Testis (tissue), 3 donors: Measurements from ENCODE around the gene PLCB1. TPM values are rescaled to one million over a fixed set of nuclear protein-coding genes. Genes with fewer than 3 reads are reported as not detected.

ENCODE experiments used
- DNase-seq: peaks from one replicate; pipeline ENCODE4 v3.0.0-alpha.2; 2019
- H3K27ac ChIP-seq, 2 donors: fragments of 200-600 bp; sonication (generic); one replicate each; pipeline ENCODE4 v1.5.1; 2019
- H3K27me3 ChIP-seq: fragments of 200-600 bp; sonication (generic); one replicate; pipeline ENCODE4 v1.5.1; 2019
- H3K36me3 ChIP-seq: fragments of 200-600 bp; sonication (generic); one replicate; pipeline ENCODE4 v1.5.1; 2017; ENCODE audit warnings: low read depth; ENCODE audit errors: missing control alignments
- H3K4me1 ChIP-seq: fragments of 200-600 bp; sonication (generic); one replicate; pipeline ENCODE4 v1.5.1; 2019
- H3K4me3 ChIP-seq, 2 donors: fragments of 200-600 bp; sonication (generic); one replicate each; pipeline ENCODE4 v1.5.1; 2017 to 2019
- H3K9me3 ChIP-seq: fragments of 200-600 bp; sonication (generic); one replicate; pipeline ENCODE4 v1.5.1; 2017
- POLR2A ChIP-seq: fragments of 450-650 bp; IDR thresholded peaks from one replicate; pipeline ENCODE4 v1.6.1; 2017; ENCODE audit warnings: antibody characterized with exemption, mild to moderate bottlenecking, moderate library complexity
- WGBS, 2 donors: methylation state at CpG; one replicate each; pipeline ENCODE4 v1.1.5; 2018; 5-methylcytosine and 5-hydroxymethylcytosine counted together
- intact Hi-C: fragments of 100-400 bp; cut with DNase I; formaldehyde crosslinking; loops from one replicate; pipeline ENCODE4 v1.15.1; 2023; ENCODE audit warnings: low total_unique reads
- polyA plus RNA-seq: library from polyadenylated mRNA; stranded (reverse); fragments of 350-450 nt; fragmentation: Illumina TruSeq; extraction: RNeasy Lipid Tissue Mini Kit (QIAGEN cat#74804); gene quantifications from one replicate; pipeline ENCODE4 v1.2.3, GENCODE V29; 2014; ENCODE audit warnings: low read depth, low replicate concordance; ENCODE audit not compliant: insufficient read depth
- total RNA-seq, 2 donors: library from RNA; depleted of rRNA; stranded (reverse); fragments of >200 nt; gene quantifications; one replicate each; pipeline ENCODE4 v1.2.3, GENCODE V29; 2016
- TF ChIP-seq, protein P1 (sequence below), 3 experiments: fragments of 450-650 bp in 2 of 3; fragments of 200-600 bp in 1 of 3; sonication (generic) in 1 of 3; IDR thresholded peaks; one replicate each; pipeline ENCODE4 v1.5.1; 2016 to 2019; ENCODE audit warnings: antibody characterized with exemption in 3 of 3, mild to moderate bottlenecking in 2 of 3, moderate library complexity in 1 of 3

The PLCB1 gene
- total and polyA plus RNA-seq, 3 donors from 2014 or later, result 3.1 to 9.8 (median 8.2) TPM

DNA sequence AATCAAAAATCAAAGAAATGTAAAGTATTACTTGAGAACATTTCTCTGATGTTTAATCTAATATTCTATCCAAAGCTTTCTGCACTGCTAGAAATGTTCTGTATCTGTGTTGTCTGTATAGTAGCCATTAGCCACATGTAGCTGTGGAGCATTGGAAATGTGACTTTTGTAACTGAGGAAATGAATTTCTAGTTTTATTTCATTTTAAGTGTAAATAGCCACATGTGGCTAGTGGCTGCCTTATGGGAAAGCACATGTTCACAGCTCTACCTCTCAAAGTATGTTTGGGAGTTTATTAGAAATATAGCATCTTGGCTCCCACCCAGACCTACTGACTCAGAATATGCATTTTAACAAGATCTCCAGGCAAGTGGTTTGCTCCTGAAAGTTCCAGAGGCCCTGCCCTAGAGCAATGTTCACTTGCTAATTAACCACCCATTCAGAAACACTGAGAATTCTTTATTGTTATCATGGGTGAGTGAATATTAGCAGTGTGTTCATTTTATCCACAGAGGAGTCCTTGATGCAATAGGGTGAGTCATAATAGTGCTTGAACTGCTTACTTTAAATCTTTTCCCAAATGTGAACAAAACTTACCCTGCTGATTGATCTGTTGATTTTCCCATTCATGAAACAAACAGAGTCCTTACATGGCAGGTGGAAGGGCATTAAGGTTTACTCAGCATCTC is 282.7 kb downstream of the PLCB1 start:
- intact Hi-C loops, result no loop called here
- H3K9me3 ChIP-seq, result no peaks in the 10 kb centered on the region
- no peaks in the 10 kb centered on the region for H3K27me3 ChIP-seq
- no peak for TF ChIP-seq POLR2A
- TF ChIP-seq, protein P1, sequence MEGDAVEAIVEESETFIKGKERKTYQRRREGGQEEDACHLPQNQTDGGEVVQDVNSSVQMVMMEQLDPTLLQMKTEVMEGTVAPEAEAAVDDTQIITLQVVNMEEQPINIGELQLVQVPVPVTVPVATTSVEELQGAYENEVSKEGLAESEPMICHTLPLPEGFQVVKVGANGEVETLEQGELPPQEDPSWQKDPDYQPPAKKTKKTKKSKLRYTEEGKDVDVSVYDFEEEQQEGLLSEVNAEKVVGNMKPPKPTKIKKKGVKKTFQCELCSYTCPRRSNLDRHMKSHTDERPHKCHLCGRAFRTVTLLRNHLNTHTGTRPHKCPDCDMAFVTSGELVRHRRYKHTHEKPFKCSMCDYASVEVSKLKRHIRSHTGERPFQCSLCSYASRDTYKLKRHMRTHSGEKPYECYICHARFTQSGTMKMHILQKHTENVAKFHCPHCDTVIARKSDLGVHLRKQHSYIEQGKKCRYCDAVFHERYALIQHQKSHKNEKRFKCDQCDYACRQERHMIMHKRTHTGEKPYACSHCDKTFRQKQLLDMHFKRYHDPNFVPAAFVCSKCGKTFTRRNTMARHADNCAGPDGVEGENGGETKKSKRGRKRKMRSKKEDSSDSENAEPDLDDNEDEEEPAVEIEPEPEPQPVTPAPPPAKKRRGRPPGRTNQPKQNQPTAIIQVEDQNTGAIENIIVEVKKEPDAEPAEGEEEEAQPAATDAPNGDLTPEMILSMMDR (IDR thresholded peaks at IDR 0.05), result no peak
- no peaks in the 10 kb centered on the region for H3K4me1 ChIP-seq
- no peak overlapping the region for H3K4me3 ChIP-seq
- DNase-seq, result no peak
- no peaks in the 10 kb centered on the region for H3K36me3 ChIP-seq
- H3K27ac ChIP-seq, result no peak overlapping the region

GRCh38 chr20:8421981-8422380 is 289.9 kb downstream of the PLCB1 start:
- DNase-seq, result no peak
- no peaks in the 10 kb centered on the region for H3K27me3 ChIP-seq
- WGBS, 2 donors, result 81 to 86% methylated on average over 2 of the region's 2 CpGs
- TF ChIP-seq POLR2A, result no peak
- TF ChIP-seq, protein P1 (IDR thresholded peaks at IDR 0.05), result no peak
- no peak overlapping the region for H3K27ac ChIP-seq
- H3K36me3 ChIP-seq, result no peaks in the 10 kb centered on the region
- H3K9me3 ChIP-seq, result no peaks in the 10 kb centered on the region
- peaks cover 11% of the 10 kb centered on the region for H3K4me1 ChIP-seq
- intact Hi-C loops, result no loop called here
- no peak overlapping the region for H3K4me3 ChIP-seq

GRCh38 chr20:8423482-8423881 is 291.4 kb downstream of the PLCB1 start:
- H3K9me3 ChIP-seq, result no peaks in the 10 kb centered on the region
- H3K27ac ChIP-seq, result no peak overlapping the region
- H3K4me3 ChIP-seq, result no peak overlapping the region
- intact Hi-C loops, result no loop called here
- 85 to 90% methylated on average over 2 of the region's 2 CpGs for WGBS, 2 donors
- no peaks in the 10 kb centered on the region for H3K36me3 ChIP-seq
- H3K27me3 ChIP-seq, result no peaks in the 10 kb centered on the region
- H3K4me1 ChIP-seq, result peaks cover 11% of the 10 kb centered on the region
- no peak for DNase-seq
- TF ChIP-seq, protein P1 (IDR thresholded peaks at IDR 0.05), result no peak
- TF ChIP-seq POLR2A, result no peak

GRCh38 chr20:8424010-8424409 is 291.9 kb downstream of the PLCB1 start:
- H3K27ac ChIP-seq, result no peak overlapping the region
- intact Hi-C loops, result no loop called here
- H3K4me3 ChIP-seq, result no peak overlapping the region
- DNase-seq, result peak; percentile 18
- no peaks in the 10 kb centered on the region for H3K36me3 ChIP-seq
- no peaks in the 10 kb centered on the region for H3K9me3 ChIP-seq
- 72 to 77% methylated on average over 2 of the region's 2 CpGs for WGBS, 2 donors
- peaks cover 11% of the 10 kb centered on the region for H3K4me1 ChIP-seq
- TF ChIP-seq POLR2A, result no peak
- TF ChIP-seq, protein P1 (IDR thresholded peaks at IDR 0.05), result no peak
- no peaks in the 10 kb centered on the region for H3K27me3 ChIP-seq

- Histone ChIP-seq H3K4me1 (peaks cover 11% of the 10 kb centered on the region), H3K4me3 (no peak overlapping the region), H3K27ac (peak overlapping the region in 1 of 2 donors; percentile 45), H3K36me3 (no peaks in the 10 kb centered on the region), H3K27me3 (no peaks in the 10 kb centered on the region), H3K9me3 (no peaks in the 10 kb centered on the region)
- 40 to 44% methylated on average over 4 of the region's 4 CpGs for WGBS, 2 donors
- TF ChIP-seq, protein P1 (IDR thresholded peaks at IDR 0.05), result no peak
- TF ChIP-seq POLR2A, result no peak
- DNase-seq, result peak; percentile 82
- intact Hi-C loops, result no loop called here
Measured at GRCh38 chr20:8425016-8425415, 292.9 kb downstream of the PLCB1 start.
